GM12872 (cell line): ENCODE data around the gene ANTXR1.

ENCODE experiments used
- CTCF ChIP-seq: IDR thresholded peaks from 3 replicates; pipeline ENCODE4 v1.5.1; 2011; ENCODE audit warnings: low read depth, mild to moderate bottlenecking, low read length, moderate library complexity; ENCODE audit not compliant: insufficient read depth

Gene ANTXR1

GRCh38 chr2:69269330-69269729 is 256.4 kb downstream of the ANTXR1 start:
- no peak for TF ChIP-seq CTCF

GRCh38 chr2:69271831-69272257 is 258.9 kb downstream of the ANTXR1 start:
- no peak for TF ChIP-seq CTCF

- TF ChIP-seq CTCF, result no peak
Observed at GRCh38 chr2:69272803-69273471, 260.0 kb downstream of the ANTXR1 start.

GRCh38 chr2:69275490-69275889 is 262.5 kb downstream of the ANTXR1 start:
- no peak for TF ChIP-seq CTCF

GRCh38 chr2:69278366-69278765 is 265.4 kb downstream of the ANTXR1 start:
- no peak for TF ChIP-seq CTCF

GRCh38 chr2:69279211-69279610 is 266.2 kb downstream of the ANTXR1 start:
- no peak for TF ChIP-seq CTCF

DNA sequence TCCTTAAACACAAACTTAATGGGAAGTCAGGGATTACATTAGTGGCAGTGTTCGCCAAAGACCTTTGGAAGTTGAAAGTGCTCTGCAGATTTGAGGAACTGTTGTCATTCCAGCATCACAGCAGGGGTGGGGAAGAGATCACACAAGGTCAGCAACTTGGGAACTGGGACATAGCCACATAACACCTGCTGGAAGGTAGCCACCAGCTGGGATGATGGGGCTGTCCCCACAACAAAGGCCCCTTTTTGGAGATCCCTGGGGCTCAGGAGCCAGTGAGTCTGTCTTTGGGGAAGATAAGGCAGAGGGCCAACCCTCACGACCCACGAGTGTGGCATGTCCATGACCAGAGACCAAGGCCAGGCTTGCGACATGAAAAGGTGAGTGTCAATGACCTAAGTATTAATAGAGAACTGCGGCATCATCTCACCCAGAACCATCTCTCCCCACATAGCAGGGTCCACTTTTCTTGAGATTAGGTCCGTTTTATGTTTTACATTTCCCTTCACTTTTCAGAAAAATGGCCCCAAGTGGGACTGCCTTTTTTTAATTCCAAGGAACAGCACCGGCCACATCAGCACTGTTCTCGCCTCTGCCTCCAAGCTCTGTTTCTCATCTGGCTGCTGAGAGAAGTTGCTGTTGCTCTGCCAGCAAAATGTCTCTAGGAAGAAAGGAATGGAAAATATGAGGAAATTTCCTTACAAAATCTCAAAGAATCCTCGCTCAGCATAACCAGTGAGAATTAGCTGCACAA is 267.1 kb downstream of the ANTXR1 start:
- TF ChIP-seq CTCF, result no peak
